ENCODE measurements around the gene ANKRD28. TPM values are rescaled to one million over a fixed set of nuclear protein-coding genes. Genes with fewer than 3 reads are reported as not detected.

Gene ANKRD28
- total RNA-seq, 1 donor from 2014 or later: 50.3 TPM

DNA sequence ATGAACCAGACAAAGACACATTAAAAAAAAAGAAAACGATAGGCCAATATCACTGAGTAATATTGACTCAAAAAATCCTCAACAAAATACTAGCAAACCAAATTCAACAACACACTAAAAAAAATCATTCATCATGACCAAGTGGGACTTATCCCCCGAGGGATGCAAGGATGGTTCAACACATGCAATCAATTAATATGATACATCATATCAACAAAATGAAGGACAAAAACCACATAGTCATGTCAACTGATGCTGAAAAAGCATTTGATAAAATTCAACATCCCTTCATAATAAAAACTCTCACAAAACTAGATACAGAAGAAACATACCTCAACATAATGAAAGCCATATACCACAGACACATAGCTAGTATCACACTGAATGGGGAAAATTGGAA lies 41.8 kb upstream of the ANKRD28 start:
- intact Hi-C loops (cut with DNase I): no loop called here
- no peaks in the 10 kb centered on the region for H3K36me3 ChIP-seq
- TF ChIP-seq, protein P1, sequence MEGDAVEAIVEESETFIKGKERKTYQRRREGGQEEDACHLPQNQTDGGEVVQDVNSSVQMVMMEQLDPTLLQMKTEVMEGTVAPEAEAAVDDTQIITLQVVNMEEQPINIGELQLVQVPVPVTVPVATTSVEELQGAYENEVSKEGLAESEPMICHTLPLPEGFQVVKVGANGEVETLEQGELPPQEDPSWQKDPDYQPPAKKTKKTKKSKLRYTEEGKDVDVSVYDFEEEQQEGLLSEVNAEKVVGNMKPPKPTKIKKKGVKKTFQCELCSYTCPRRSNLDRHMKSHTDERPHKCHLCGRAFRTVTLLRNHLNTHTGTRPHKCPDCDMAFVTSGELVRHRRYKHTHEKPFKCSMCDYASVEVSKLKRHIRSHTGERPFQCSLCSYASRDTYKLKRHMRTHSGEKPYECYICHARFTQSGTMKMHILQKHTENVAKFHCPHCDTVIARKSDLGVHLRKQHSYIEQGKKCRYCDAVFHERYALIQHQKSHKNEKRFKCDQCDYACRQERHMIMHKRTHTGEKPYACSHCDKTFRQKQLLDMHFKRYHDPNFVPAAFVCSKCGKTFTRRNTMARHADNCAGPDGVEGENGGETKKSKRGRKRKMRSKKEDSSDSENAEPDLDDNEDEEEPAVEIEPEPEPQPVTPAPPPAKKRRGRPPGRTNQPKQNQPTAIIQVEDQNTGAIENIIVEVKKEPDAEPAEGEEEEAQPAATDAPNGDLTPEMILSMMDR (IDR thresholded peaks at IDR 0.05): no peak
- no peaks in the 10 kb centered on the region for H3K4me1 ChIP-seq
- no peak for ATAC-seq
- no peaks in the 10 kb centered on the region for H3K9me3 ChIP-seq
- no peaks in the 10 kb centered on the region for H3K27me3 ChIP-seq
- DNase-seq: no peak
- no peak overlapping the region for H3K4me3 ChIP-seq
- H3K27ac ChIP-seq: no peak overlapping the region

DNA sequence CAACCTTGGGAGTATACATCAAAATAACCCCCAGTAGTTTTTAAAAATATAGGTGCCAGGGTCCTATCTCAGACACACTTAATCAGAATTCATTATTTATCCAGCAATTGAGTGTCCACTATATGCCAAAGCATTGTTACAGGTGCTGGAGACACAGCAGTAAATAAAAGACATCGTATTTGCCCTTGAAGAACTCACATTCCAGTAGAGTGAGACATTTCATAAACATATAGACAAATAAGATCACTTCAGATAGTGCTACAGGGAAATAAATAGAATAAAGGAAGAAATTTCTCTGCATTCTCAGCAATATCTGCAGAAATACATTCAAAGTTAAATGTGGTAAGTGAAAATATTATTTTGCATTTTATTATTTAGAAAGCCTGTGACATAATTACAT lies 34.1 kb upstream of the ANKRD28 start:
- no peaks in the 10 kb centered on the region for H3K4me1 ChIP-seq
- H3K27ac ChIP-seq: no peak overlapping the region
- DNase-seq: no peak
- no peaks in the 10 kb centered on the region for H3K27me3 ChIP-seq
- no peak overlapping the region for H3K4me3 ChIP-seq
- TF ChIP-seq, protein P1 (IDR thresholded peaks at IDR 0.05): no peak
- ATAC-seq: no peak
- H3K9me3 ChIP-seq: no peaks in the 10 kb centered on the region
- intact Hi-C loops (cut with DNase I): no loop called here
- no peaks in the 10 kb centered on the region for H3K36me3 ChIP-seq

DNA sequence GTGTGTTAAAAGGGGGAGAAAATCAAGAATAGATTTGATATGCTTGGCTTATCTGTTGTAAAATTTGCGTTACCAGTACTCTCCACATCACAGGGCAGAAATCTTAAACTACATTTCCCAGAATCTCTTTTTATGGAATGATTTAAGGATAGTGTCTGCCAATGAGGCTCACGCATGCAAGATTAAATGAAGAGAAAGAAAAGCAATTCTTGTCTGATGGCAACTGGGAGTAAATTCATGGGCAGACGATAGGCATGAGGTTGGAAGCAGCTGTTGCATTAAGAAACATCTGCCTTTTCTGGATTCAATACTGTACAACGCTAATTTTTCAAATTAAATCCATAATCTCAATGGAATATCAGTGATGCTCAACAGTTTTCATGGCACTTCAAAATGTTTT lies 27.2 kb upstream of the ANKRD28 start:
- Histone ChIP-seq H3K27me3 (no peaks in the 10 kb centered on the region), H3K4me1 (no peaks in the 10 kb centered on the region), H3K9me3 (no peaks in the 10 kb centered on the region), H3K4me3 (no peak overlapping the region), H3K36me3 (no peaks in the 10 kb centered on the region), H3K27ac (no peak overlapping the region)
- DNase-seq (no peak), ATAC-seq (no peak)
- intact Hi-C loops (cut with DNase I): no loop called here
- TF ChIP-seq, protein P1 (IDR thresholded peaks at IDR 0.05): no peak

DNA sequence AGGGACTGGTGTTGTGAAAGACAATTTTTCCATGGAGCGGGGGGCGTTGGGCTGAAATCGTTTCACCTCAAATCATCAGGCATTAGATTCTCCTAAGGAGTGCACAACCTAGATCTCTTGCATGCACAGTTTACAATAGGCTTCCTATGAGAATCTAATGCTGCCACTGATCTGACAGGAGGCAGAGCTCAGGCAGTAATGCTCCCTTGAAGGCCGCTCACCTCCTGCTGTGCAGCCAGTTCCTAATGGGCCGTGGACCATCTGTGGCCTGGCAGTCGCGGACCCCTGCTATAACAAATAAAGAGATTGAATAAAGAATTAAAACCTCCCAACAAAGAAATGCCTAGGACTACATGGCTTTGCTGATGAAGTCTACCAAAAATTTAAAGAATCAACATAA lies 25.3 kb upstream of the ANKRD28 start:
- Histone ChIP-seq H3K4me3 (no peak overlapping the region), H3K36me3 (no peaks in the 10 kb centered on the region), H3K4me1 (no peaks in the 10 kb centered on the region), H3K9me3 (no peaks in the 10 kb centered on the region), H3K27ac (no peak overlapping the region), H3K27me3 (no peaks in the 10 kb centered on the region)
- DNase-seq (no peak), ATAC-seq (no peak)
- intact Hi-C loops (cut with DNase I): no loop called here
- TF ChIP-seq, protein P1 (IDR thresholded peaks at IDR 0.05): no peak

DNA sequence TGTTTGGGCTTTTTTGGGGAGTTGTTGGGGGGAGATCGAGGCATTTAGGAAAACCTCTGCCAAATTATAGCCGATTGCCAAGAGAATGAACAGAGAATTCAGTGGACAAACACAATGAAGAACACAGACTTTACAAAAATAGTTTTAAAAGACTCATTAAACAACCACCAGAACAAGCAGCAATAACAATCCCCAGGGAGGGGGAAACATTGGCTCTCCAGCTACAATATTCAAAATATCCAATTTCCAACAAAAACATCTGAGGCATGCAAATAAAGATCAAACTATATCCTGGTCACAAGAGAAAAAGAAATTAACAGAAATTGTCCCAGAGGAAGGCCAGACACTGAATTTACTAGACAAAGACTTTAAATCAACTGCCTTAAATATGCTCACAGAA lies 24.5 kb upstream of the ANKRD28 start:
- intact Hi-C loops (cut with DNase I): no loop called here
- H3K27me3 ChIP-seq: no peaks in the 10 kb centered on the region
- H3K4me3 ChIP-seq: no peak overlapping the region
- no peaks in the 10 kb centered on the region for H3K36me3 ChIP-seq
- DNase-seq (no peak), ATAC-seq (no peak)
- H3K27ac ChIP-seq: no peak overlapping the region
- no peaks in the 10 kb centered on the region for H3K9me3 ChIP-seq
- TF ChIP-seq, protein P1 (IDR thresholded peaks at IDR 0.05): no peak
- H3K4me1 ChIP-seq: peaks cover 2% of the 10 kb centered on the region

DNA sequence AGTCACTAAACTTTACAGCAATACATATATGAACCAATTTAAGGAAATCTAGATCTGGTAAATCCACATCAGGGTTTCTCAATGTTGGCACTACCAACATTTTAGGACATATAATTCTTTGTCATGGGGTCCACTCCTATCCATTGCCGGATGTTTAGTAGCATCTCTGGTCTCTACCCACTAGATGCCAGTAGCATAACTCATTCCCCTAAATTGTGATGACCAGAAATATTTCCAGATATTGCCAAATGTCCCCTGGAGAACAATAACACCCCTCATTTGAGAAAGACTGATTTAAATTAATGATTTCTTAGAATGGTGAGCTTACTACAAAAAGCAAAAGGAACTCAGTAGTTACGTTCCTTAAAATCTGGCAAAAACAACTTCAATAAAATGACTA lies 23.1 kb upstream of the ANKRD28 start:
- no peak overlapping the region for H3K4me3 ChIP-seq
- DNase-seq (no peak), ATAC-seq (no peak)
- intact Hi-C loops (cut with DNase I): no loop called here
- H3K36me3 ChIP-seq: no peaks in the 10 kb centered on the region
- no peak overlapping the region for H3K27ac ChIP-seq
- TF ChIP-seq, protein P1 (IDR thresholded peaks at IDR 0.05): no peak
- peaks cover 8% of the 10 kb centered on the region for H3K4me1 ChIP-seq
- no peaks in the 10 kb centered on the region for H3K27me3 ChIP-seq
- no peaks in the 10 kb centered on the region for H3K9me3 ChIP-seq
